HL-60 (cell line): Measurements from ENCODE around the gene TNRC6C.

Experiments
- CTCF ChIP-seq: IDR thresholded peaks from one replicate; pipeline ENCODE4 v1.5.1; 2011; ENCODE audit warnings: low read length, control low read depth, inconsistent platforms; ENCODE audit not compliant: insufficient read depth
- POLR2AphosphoS5 ChIP-seq: IDR thresholded peaks from 2 replicates; pipeline ENCODE4 v1.6.1; 2012; ENCODE audit warnings: low read depth
- TF ChIP-seq, protein P1 (sequence below): IDR thresholded peaks from 2 replicates; pipeline ENCODE4 v1.6.1; 2012; ENCODE audit warnings: low read depth; ENCODE audit not compliant: insufficient replicate concordance

DNA sequence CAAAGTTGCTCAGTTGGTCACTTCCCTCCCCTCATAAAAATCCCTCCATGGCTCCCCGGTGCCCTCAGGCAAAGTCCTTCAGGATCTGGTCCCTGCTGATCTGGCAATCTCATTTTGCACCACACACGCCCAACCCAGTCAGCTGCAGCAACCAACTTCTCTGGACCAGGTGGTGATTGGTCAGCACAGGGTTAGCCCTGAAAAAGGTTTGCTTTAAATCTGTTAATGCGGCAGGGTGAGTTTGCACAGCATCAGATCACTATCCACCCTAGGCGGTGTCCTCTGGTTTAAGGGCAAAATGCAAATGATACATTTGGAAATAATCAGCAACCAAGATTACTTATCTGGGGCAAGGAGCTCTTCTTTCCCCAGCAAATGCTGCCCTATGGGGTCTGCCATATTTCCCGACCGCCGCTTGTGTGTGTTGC is 42.9 kb upstream of the TNRC6C start:
- TF ChIP-seq POLR2AphosphoS5 (no peak), CTCF (no peak)
- TF ChIP-seq, protein P1, sequence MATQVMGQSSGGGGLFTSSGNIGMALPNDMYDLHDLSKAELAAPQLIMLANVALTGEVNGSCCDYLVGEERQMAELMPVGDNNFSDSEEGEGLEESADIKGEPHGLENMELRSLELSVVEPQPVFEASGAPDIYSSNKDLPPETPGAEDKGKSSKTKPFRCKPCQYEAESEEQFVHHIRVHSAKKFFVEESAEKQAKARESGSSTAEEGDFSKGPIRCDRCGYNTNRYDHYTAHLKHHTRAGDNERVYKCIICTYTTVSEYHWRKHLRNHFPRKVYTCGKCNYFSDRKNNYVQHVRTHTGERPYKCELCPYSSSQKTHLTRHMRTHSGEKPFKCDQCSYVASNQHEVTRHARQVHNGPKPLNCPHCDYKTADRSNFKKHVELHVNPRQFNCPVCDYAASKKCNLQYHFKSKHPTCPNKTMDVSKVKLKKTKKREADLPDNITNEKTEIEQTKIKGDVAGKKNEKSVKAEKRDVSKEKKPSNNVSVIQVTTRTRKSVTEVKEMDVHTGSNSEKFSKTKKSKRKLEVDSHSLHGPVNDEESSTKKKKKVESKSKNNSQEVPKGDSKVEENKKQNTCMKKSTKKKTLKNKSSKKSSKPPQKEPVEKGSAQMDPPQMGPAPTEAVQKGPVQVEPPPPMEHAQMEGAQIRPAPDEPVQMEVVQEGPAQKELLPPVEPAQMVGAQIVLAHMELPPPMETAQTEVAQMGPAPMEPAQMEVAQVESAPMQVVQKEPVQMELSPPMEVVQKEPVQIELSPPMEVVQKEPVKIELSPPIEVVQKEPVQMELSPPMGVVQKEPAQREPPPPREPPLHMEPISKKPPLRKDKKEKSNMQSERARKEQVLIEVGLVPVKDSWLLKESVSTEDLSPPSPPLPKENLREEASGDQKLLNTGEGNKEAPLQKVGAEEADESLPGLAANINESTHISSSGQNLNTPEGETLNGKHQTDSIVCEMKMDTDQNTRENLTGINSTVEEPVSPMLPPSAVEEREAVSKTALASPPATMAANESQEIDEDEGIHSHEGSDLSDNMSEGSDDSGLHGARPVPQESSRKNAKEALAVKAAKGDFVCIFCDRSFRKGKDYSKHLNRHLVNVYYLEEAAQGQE, result no peak
